Measurements from ENCODE around the gene TNFSF10. TPM values are rescaled to one million over a fixed set of nuclear protein-coding genes. Genes with fewer than 3 reads are reported as not detected.

Gene TNFSF10
- total and polyA plus RNA-seq, 9 of the 15 experiments (the other 6 are each of a cell fraction or from before 2014, with no cell fraction given): 0.07 to 1.3 (median 0.27) TPM; not detected in 1

DNA sequence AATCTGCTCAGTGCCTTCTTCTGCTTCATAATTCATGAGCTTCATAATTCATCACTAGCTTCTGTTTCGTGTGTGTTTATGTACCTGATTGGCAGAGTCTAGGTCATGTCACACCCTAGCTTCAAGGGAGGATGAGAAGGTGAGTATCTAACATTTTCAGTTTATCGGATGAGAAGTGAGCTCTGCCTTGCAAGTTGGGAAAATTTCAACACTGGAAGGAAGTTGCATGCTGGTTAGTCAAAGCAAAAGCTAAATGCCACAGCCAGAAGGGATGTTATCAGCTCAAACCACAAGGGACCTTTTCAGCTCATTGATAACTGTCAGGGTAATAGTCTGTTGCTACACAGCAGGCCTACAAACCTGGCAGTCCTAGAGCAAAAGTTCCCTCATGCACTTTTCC lies 7.3 kb upstream of the TNFSF10 start (continued):
- TF ChIP-seq ZKSCAN8 (CRISPR knock-in tag; IDR thresholded peaks at IDR 0.05): no peak
- TF ChIP-seq ZNF551 (CRISPR knock-in tag; IDR thresholded peaks at IDR 0.05): no peak
- TF ChIP-seq MECOM (CRISPR knock-in tag; IDR thresholded peaks at IDR 0.05): 0 out of 2 replicates have a peak, but pooled peaks have one; percentile 40
- TF ChIP-seq POLR2B (IDR thresholded peaks at IDR 0.05; ENCODE audit: low read depth, partially characterized antibody): no peak
- TF ChIP-seq, protein P1, sequence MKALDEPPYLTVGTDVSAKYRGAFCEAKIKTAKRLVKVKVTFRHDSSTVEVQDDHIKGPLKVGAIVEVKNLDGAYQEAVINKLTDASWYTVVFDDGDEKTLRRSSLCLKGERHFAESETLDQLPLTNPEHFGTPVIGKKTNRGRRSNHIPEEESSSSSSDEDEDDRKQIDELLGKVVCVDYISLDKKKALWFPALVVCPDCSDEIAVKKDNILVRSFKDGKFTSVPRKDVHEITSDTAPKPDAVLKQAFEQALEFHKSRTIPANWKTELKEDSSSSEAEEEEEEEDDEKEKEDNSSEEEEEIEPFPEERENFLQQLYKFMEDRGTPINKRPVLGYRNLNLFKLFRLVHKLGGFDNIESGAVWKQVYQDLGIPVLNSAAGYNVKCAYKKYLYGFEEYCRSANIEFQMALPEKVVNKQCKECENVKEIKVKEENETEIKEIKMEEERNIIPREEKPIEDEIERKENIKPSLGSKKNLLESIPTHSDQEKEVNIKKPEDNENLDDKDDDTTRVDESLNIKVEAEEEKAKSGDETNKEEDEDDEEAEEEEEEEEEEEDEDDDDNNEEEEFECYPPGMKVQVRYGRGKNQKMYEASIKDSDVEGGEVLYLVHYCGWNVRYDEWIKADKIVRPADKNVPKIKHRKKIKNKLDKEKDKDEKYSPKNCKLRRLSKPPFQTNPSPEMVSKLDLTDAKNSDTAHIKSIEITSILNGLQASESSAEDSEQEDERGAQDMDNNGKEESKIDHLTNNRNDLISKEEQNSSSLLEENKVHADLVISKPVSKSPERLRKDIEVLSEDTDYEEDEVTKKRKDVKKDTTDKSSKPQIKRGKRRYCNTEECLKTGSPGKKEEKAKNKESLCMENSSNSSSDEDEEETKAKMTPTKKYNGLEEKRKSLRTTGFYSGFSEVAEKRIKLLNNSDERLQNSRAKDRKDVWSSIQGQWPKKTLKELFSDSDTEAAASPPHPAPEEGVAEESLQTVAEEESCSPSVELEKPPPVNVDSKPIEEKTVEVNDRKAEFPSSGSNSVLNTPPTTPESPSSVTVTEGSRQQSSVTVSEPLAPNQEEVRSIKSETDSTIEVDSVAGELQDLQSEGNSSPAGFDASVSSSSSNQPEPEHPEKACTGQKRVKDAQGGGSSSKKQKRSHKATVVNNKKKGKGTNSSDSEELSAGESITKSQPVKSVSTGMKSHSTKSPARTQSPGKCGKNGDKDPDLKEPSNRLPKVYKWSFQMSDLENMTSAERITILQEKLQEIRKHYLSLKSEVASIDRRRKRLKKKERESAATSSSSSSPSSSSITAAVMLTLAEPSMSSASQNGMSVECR (CRISPR knock-in tag; IDR thresholded peaks at IDR 0.05): no peak
- TF ChIP-seq ZNF274 (IDR thresholded peaks at IDR 0.05; ENCODE audit: borderline replicate concordance, low read depth, low read length): no peak
- TF ChIP-seq FOS (IDR thresholded peaks at IDR 0.05; ENCODE audit: extremely low read depth, insufficient read length): no peak
- no peak for TF ChIP-seq HLTF (IDR thresholded peaks at IDR 0.05)
- TF ChIP-seq, protein P2, sequence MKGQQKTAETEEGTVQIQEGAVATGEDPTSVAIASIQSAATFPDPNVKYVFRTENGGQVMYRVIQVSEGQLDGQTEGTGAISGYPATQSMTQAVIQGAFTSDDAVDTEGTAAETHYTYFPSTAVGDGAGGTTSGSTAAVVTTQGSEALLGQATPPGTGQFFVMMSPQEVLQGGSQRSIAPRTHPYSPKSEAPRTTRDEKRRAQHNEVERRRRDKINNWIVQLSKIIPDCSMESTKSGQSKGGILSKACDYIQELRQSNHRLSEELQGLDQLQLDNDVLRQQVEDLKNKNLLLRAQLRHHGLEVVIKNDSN (CRISPR knock-in tag; IDR thresholded peaks at IDR 0.05): no peak
- TF ChIP-seq, protein P3, sequence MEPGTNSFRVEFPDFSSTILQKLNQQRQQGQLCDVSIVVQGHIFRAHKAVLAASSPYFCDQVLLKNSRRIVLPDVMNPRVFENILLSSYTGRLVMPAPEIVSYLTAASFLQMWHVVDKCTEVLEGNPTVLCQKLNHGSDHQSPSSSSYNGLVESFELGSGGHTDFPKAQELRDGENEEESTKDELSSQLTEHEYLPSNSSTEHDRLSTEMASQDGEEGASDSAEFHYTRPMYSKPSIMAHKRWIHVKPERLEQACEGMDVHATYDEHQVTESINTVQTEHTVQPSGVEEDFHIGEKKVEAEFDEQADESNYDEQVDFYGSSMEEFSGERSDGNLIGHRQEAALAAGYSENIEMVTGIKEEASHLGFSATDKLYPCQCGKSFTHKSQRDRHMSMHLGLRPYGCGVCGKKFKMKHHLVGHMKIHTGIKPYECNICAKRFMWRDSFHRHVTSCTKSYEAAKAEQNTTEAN (CRISPR knock-in tag; IDR thresholded peaks at IDR 0.05): no peak
- TF ChIP-seq, protein P4, sequence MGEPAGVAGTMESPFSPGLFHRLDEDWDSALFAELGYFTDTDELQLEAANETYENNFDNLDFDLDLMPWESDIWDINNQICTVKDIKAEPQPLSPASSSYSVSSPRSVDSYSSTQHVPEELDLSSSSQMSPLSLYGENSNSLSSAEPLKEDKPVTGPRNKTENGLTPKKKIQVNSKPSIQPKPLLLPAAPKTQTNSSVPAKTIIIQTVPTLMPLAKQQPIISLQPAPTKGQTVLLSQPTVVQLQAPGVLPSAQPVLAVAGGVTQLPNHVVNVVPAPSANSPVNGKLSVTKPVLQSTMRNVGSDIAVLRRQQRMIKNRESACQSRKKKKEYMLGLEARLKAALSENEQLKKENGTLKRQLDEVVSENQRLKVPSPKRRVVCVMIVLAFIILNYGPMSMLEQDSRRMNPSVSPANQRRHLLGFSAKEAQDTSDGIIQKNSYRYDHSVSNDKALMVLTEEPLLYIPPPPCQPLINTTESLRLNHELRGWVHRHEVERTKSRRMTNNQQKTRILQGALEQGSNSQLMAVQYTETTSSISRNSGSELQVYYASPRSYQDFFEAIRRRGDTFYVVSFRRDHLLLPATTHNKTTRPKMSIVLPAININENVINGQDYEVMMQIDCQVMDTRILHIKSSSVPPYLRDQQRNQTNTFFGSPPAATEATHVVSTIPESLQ (CRISPR knock-in tag; IDR thresholded peaks at IDR 0.05): no peak

Data from K562 (cell line).